ENCODE data around the gene SND1.

SND1 gene

DNA sequence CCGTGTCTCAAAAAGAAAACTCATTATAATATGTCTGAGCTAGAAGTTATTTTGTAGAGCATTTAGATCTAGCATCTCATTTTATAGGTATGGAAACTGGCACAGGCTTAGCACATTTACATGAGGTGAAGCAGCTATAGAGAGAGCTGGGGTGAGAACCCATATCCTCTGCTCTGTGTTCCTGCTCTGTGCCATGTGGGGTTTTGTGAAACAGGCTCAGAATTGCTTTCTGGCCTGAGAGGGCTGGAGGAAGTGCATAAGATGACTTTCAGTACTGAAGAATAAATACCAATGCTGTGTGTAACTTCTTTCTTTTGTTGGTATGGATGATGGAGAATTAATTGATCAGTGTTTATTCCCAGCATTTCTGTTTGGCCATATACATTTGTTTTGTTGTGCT lies 220.1 kb downstream of the SND1 start:
- no peak for TF ChIP-seq CTCF (IDR thresholded peaks at IDR 0.05; ENCODE audit: extremely low read depth, insufficient read depth, missing control alignments)
- in situ Hi-C loops (cut with MboI; ENCODE audit: low pct_unique_long_range_greater_than_20kb, low sequenced_read_pairs, unreplicated experiment), result no loop called here
- DNase-seq (ENCODE audit: low spot score), result no peak

- in situ Hi-C loops (cut with MboI; ENCODE audit: low pct_unique_long_range_greater_than_20kb, low sequenced_read_pairs, unreplicated experiment), result no loop called here
- TF ChIP-seq CTCF (IDR thresholded peaks at IDR 0.05; ENCODE audit: extremely low read depth, insufficient read depth, missing control alignments), result no peak
- DNase-seq (ENCODE audit: low spot score), result no peak
Observed at GRCh38 chr7:127873151-127873550, 221.2 kb downstream of the SND1 start.

- DNase-seq (ENCODE audit: low spot score), result no peak
- no peak for TF ChIP-seq CTCF (IDR thresholded peaks at IDR 0.05; ENCODE audit: extremely low read depth, insufficient read depth, missing control alignments)
- in situ Hi-C loops (cut with MboI; ENCODE audit: low pct_unique_long_range_greater_than_20kb, low sequenced_read_pairs, unreplicated experiment), result no loop called here
Observed at GRCh38 chr7:127873715-127874636, 222.0 kb downstream of the SND1 start.

DNA sequence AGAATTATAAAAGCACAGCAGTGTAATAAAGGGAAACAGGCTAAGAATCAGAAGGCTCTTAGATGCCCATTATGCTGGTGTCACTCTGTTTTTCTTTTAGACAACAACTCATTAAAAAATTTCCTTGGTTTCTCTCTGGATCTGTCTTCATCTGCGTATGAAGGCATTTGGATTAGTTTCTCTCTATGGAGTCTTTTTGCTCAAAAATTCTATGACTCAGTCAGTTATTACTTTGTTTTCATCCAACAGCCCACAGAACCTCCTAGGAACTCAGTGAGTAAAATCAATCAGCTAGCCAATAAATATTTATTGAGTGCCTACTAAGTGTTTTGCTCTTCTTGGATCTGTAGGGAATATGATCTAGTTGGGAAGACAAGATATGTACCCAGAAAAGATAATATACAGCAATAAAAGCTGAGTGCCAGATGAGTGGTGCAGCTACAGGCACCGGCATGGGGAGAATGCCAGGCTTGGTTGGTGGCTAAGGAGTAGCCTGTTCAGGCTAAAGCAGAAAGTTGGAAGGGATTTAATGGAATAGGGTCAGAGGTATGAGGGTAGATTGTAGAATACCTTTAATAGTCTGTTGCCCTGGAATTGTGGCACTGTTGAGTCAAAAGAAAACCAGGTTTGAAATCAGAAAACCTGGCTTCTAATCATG lies 223.1 kb downstream of the SND1 start:
- no peak for TF ChIP-seq CTCF (IDR thresholded peaks at IDR 0.05; ENCODE audit: extremely low read depth, insufficient read depth, missing control alignments)
- in situ Hi-C loops (cut with MboI; ENCODE audit: low pct_unique_long_range_greater_than_20kb, low sequenced_read_pairs, unreplicated experiment), result no loop called here
- DNase-seq (ENCODE audit: low spot score), result no peak

DNA sequence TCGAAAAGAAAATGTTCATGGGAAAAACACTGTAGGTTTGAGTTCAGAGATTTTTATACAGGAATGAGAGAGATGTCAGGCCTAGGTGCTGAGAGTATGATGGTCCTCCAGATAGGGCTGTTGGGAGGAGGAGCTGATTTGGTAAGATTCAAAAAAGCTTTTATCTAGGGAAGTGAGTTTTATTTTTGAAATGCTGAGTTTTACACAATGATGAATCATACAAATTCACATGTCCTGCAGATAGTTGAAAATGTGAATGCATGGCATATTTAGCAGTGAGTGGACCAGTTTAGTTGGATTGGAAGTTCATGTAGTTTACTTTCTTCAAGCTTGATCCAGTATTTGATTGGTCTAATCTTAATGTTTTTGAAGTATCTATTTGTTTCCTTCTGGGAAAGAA lies 224.4 kb downstream of the SND1 start:
- no peak for TF ChIP-seq CTCF (IDR thresholded peaks at IDR 0.05; ENCODE audit: extremely low read depth, insufficient read depth, missing control alignments)
- in situ Hi-C loops (cut with MboI; ENCODE audit: low pct_unique_long_range_greater_than_20kb, low sequenced_read_pairs, unreplicated experiment), result no loop called here
- DNase-seq (ENCODE audit: low spot score), result no peak

DNA sequence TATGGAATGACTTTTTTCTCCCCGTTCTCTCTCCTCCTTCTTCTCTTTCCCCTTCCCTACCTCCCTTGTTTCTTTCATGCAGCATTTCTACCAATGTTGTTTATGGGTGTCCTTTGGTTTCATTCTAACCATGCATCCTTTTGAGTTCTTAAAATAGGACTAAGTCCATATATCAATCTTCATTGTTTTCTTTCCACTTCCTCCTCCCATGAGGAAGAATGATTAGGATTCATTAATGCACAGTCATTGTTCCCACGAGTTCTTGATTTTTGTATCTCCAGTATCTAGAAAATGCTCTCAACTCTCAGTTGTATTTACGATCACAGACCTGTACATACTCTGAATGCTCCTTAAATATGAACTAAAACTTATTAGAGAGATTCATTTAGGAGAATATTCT lies 226.0 kb downstream of the SND1 start:
- TF ChIP-seq CTCF (IDR thresholded peaks at IDR 0.05; ENCODE audit: extremely low read depth, insufficient read depth, missing control alignments), result no peak
- DNase-seq (ENCODE audit: low spot score), result no peak
- in situ Hi-C loops (cut with MboI; ENCODE audit: low pct_unique_long_range_greater_than_20kb, low sequenced_read_pairs, unreplicated experiment), result no loop called here
